Lung (tissue), 12 donors: ENCODE data around the gene TRIM2. TPM values are rescaled to one million over a fixed set of nuclear protein-coding genes. Genes with fewer than 3 reads are reported as not detected.

Source experiments
- ATAC-seq: fragments of 200-7000 bp; cut with Tn5 transposase; one replicate; pipeline ENCODE4 v1.9.1; 2020; ENCODE audit warnings: moderate number of reproducible peaks; ENCODE audit not compliant: insufficient read depth, low FRiP score
- DNase-seq, 3 donors: peaks; one replicate each; pipeline ENCODE4 v3.0.0-alpha.2; 2013 to 2017
- H3K27ac ChIP-seq, 2 donors: one replicate each; pipeline ENCODE4 v1.5.1; 2013; ENCODE audit warnings: mild to moderate bottlenecking in 2 of 2, moderate library complexity in 2 of 2, control low read depth in 1 of 2, inconsistent platforms in 1 of 2, low read depth in 1 of 2, low read length in 1 of 2
- H3K27me3 ChIP-seq, 3 donors: one replicate each; pipeline ENCODE4 v1.5.1; 2013; ENCODE audit warnings: low read length in 2 of 3; ENCODE audit not compliant: control insufficient read depth in 3 of 3, insufficient read depth in 3 of 3
- H3K36me3 ChIP-seq, 4 donors: one replicate each; pipeline ENCODE4 v1.5.1; 2013; ENCODE audit warnings: low read length in 4 of 4, mild to moderate bottlenecking in 1 of 4, moderate library complexity in 1 of 4; ENCODE audit not compliant: control insufficient read depth in 4 of 4, insufficient read depth in 4 of 4
- H3K4me1 ChIP-seq, 5 donors: one replicate each; pipeline ENCODE4 v1.5.1; 2013; ENCODE audit warnings: low read length in 5 of 5, mild to moderate bottlenecking in 2 of 5, moderate library complexity in 1 of 5; ENCODE audit not compliant: control insufficient read depth in 5 of 5, insufficient read depth in 5 of 5
- H3K4me3 ChIP-seq: one replicate; pipeline ENCODE4 v1.5.1; 2013; ENCODE audit warnings: mild to moderate bottlenecking, control low read depth, moderate library complexity
- H3K9ac ChIP-seq, 2 donors: one replicate each; pipeline ENCODE4 v1.5.1; 2013; ENCODE audit warnings: low read length in 2 of 2, control low read depth in 1 of 2; ENCODE audit not compliant: insufficient read depth in 1 of 2
- H3K9me3 ChIP-seq, 4 donors: one replicate each; pipeline ENCODE4 v1.5.1; 2013; ENCODE audit warnings: low read length in 3 of 4, mild to moderate bottlenecking in 1 of 4, moderate library complexity in 1 of 4; ENCODE audit not compliant: control insufficient read depth in 4 of 4, insufficient read depth in 3 of 4
- WGBS, 2 donors: extraction: QIAGEN DNeasy Blood & Tissue Kit; methylation state at CpG; one replicate each; pipeline ENCODE4 v1.1.7; 2013; 5-methylcytosine and 5-hydroxymethylcytosine counted together
- polyA plus RNA-seq, 2 donors: library from polyadenylated mRNA; stranded (reverse); fragments of 200-250 nt; gene quantifications; one replicate each; pipeline ENCODE4 v1.2.1, GENCODE V29; 2013
- total RNA-seq, 2 donors: library from RNA; depleted of rRNA in 1 of 2; stranded (reverse); fragments of >200 nt in 1 of 2; gene quantifications; one replicate each; pipeline ENCODE4 v1.2.1, GENCODE V29; 2014 to 2021
- TF ChIP-seq, protein P1 (sequence below): IDR thresholded peaks from 2 replicates; pipeline ENCODE4 v1.5.1; 2012; ENCODE audit warnings: mild to moderate bottlenecking; ENCODE audit errors: control extremely low read depth, extremely low read depth
- donor health status: control.
- donor health status: control.
- donor health status: Bipolar disorder and iron deficiency.
- donor health status: healthy.
- donor health status: DM: yes; HTN: yes; CAD: no.

TRIM2 gene
- total and polyA plus RNA-seq, 4 donors: 9.1 to 74.0 (median 38.1) TPM

DNA sequence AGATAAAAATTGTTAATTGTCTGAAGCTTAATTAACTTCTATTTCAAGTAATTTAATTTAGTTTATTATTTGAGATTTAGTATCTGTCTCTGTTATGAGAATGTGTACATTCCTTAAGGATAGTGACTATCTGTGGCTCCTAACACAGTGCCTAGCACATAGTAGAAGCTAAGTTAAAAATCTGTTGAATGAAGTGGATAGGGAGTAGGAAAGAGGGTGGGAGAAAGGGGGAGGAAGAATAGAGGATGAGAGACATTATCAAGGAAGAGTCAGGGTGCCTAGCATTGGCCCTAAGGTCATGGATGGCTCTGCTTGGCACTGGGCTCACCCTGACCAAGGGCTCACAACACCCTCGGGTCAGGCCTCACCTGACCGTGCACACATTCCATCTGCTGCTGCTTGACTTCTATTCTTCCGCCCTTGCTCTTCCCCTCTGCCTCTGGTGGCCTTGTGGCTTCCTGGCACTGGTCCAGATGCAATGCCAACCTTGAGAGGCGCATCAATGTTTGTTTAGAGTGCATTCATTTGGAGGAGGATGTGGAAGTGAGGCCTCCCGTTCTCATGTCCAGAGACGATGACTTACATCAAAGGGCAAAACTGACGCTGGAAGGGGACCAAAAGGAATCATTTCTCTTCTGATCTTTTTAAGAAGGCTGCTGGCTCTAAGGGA lies 42.3 kb downstream of the TRIM2 start:
- H3K27ac ChIP-seq: no peak overlapping the region
- H3K27me3 ChIP-seq: no peaks in the 10 kb centered on the region
- TF ChIP-seq, protein P1, sequence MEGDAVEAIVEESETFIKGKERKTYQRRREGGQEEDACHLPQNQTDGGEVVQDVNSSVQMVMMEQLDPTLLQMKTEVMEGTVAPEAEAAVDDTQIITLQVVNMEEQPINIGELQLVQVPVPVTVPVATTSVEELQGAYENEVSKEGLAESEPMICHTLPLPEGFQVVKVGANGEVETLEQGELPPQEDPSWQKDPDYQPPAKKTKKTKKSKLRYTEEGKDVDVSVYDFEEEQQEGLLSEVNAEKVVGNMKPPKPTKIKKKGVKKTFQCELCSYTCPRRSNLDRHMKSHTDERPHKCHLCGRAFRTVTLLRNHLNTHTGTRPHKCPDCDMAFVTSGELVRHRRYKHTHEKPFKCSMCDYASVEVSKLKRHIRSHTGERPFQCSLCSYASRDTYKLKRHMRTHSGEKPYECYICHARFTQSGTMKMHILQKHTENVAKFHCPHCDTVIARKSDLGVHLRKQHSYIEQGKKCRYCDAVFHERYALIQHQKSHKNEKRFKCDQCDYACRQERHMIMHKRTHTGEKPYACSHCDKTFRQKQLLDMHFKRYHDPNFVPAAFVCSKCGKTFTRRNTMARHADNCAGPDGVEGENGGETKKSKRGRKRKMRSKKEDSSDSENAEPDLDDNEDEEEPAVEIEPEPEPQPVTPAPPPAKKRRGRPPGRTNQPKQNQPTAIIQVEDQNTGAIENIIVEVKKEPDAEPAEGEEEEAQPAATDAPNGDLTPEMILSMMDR: no peak
- DNase-seq (peak in 1 of 3 donors; percentile 46), ATAC-seq (no peak)
- 68 to 81% methylated on average over 7 of the region's 7 CpGs for WGBS, 2 donors
- H3K4me3 ChIP-seq: no peak overlapping the region
- H3K9ac ChIP-seq: no peak overlapping the region
- no peaks in the 10 kb centered on the region for H3K36me3 ChIP-seq
- H3K4me1 ChIP-seq: peaks cover 11 to 44% (median 21%) of the 10 kb centered on the region in 5 donors
- H3K9me3 ChIP-seq: no peaks in the 10 kb centered on the region

DNA sequence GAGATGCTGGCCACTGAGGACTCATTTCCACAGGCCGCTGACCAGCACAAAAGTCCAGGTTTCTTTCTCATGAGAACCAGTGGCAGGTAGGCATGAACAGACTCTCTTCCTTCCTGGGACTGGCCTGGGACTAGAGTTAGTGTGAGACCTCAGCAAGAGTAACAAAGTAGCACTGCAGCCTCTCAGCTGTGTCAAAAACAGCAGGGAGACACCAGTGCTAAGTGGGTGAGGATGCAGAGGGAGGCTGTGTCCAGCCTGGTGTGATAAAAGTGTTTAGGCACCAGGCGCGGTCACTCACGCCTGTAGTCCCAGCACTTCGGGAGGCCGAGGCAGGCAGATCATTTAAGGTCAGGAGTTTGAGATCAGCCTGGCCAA lies 42.9 kb downstream of the TRIM2 start:
- no peak overlapping the region for H3K9ac ChIP-seq
- no peaks in the 10 kb centered on the region for H3K9me3 ChIP-seq
- TF ChIP-seq, protein P1: no peak
- no peak overlapping the region for H3K4me3 ChIP-seq
- H3K27ac ChIP-seq: no peak overlapping the region
- 86 to 94% methylated on average over 6 of the region's 6 CpGs for WGBS, 2 donors
- H3K4me1 ChIP-seq: peaks cover 7 to 38% (median 18%) of the 10 kb centered on the region in 5 donors
- H3K27me3 ChIP-seq: no peaks in the 10 kb centered on the region
- ATAC-seq (no peak), DNase-seq (no peak)
- no peaks in the 10 kb centered on the region for H3K36me3 ChIP-seq

DNA sequence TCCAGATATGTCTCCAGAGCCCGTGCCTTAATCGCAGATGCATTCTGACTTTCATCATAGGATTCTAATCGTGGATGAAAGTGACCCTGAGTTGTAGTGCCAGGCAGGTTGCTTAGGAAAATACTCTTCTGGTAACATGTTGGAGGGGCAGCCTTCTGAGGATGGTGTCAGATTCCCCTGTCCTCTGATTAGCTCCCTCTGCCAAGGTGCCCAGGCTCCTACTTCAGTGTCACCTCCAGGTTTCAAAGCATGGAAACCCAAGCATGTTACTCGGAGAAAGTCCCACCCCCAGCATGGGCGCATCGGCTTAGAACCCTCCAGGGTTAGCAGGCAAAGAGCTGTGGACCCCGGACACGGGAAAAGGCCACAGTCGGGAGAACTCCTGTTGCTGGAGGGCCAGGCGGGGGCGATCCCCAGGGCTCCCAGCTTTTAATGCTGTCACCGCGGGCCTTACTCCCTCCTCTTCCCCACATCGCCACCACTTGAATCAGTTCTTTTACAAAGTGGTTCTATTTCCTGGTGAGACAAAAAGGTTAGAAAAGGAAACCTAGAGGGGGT lies 44.5 kb downstream of the TRIM2 start:
- Histone ChIP-seq H3K27ac (peak overlapping the region; percentile 27 to 46), H3K4me3 (peak overlapping the region; percentile 22), H3K4me1 (peaks cover 2 to 29% (median 13%) of the 10 kb centered on the region in 5 donors), H3K36me3 (no peaks in the 10 kb centered on the region), H3K9ac (peak overlapping the region in 1 of 2 donors; percentile 19), H3K9me3 (no peaks in the 10 kb centered on the region), H3K27me3 (no peaks in the 10 kb centered on the region)
- TF ChIP-seq, protein P1: no peak
- ATAC-seq (peak; percentile 32), DNase-seq (peak in 1 of 3 donors; percentile 22)
- WGBS, 2 donors: 17 to 19% methylated on average over 14 of the region's 14 CpGs
